ENCODE measurements around the gene DCBLD2. TPM values are rescaled to one million over a fixed set of nuclear protein-coding genes. Genes with fewer than 3 reads are reported as not detected.

Gene DCBLD2
- total RNA-seq, 2 donors from 2014 or later, result 33.8 to 37.4 TPM

DNA sequence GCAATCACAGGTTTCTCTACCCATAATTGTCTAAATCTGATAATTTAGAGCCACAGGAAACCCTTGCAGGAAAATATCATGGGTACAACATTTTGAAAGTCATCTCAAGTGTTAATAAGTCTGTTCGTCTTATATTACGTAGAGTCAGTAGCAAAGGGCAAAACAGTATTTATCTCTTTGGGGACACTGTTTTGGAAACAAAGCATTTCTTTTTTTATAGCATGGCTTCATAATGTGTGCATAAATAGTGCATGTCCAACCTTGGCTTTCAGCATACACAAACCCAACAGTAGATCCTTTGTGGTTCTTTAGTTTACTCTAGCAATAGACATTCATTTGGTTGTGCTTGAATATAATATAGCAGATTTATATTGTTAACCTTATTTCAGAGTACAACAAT, 114.3 kb downstream of the DCBLD2 start:
- no peaks in the 10 kb centered on the region for H3K27me3 ChIP-seq (replicated peaks; ENCODE audit: insufficient read depth)
- H3K9me3 ChIP-seq, result no peaks in the 10 kb centered on the region
- DNase-seq (ENCODE audit: low spot score), result no peak
- TF ChIP-seq, protein P1, sequence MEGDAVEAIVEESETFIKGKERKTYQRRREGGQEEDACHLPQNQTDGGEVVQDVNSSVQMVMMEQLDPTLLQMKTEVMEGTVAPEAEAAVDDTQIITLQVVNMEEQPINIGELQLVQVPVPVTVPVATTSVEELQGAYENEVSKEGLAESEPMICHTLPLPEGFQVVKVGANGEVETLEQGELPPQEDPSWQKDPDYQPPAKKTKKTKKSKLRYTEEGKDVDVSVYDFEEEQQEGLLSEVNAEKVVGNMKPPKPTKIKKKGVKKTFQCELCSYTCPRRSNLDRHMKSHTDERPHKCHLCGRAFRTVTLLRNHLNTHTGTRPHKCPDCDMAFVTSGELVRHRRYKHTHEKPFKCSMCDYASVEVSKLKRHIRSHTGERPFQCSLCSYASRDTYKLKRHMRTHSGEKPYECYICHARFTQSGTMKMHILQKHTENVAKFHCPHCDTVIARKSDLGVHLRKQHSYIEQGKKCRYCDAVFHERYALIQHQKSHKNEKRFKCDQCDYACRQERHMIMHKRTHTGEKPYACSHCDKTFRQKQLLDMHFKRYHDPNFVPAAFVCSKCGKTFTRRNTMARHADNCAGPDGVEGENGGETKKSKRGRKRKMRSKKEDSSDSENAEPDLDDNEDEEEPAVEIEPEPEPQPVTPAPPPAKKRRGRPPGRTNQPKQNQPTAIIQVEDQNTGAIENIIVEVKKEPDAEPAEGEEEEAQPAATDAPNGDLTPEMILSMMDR (IDR thresholded peaks at IDR 0.05), result no peak
- ATAC-seq (ENCODE audit: insufficient number of reproducible peaks, low FRiP score, low read depth), result no peak
- H3K4me3 ChIP-seq, result no peak overlapping the region
- H3K36me3 ChIP-seq, result no peaks in the 10 kb centered on the region
- peaks cover 31 to 50% of the 10 kb centered on the region in 2 donors for H3K4me1 ChIP-seq (ENCODE audit: control insufficient read depth in 1 of 2, low read depth in 2 of 2)
- H3K27ac ChIP-seq, result no peak overlapping the region

DNA sequence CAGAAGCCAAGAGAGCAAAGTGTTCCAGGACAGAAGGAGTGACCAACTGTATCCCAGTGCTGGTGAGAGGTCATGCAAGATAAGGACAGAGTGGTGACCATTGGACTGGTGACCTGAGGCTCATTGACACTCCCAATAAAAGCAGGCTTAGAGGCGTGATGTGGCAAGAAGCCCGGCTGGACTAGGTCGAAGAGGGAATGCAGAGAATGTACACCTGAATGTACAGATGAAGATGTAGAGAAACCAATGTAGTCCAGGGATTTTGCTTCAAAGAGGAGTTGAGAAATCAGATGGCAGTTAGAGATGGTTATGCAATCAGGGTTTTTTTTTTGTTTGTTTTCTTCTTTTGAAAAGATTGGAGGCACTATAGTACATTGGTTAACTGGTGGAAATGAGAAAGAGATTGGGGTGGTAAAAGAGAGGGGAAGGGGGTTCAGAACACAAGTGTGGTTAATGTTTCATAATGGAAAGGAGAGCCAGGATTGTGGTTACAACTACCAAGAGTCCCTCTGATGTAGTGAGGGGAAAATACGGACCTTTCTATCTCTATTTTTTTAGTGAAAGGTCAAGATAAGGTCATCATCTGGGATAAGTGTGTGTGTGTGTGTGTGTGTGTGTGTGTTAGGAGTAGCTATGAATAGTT, 115.0 kb downstream of the DCBLD2 start:
- ATAC-seq (ENCODE audit: insufficient number of reproducible peaks, low FRiP score, low read depth), result no peak
- peaks cover 31 to 57% of the 10 kb centered on the region in 2 donors for H3K4me1 ChIP-seq (ENCODE audit: control insufficient read depth in 1 of 2, low read depth in 2 of 2)

DNA sequence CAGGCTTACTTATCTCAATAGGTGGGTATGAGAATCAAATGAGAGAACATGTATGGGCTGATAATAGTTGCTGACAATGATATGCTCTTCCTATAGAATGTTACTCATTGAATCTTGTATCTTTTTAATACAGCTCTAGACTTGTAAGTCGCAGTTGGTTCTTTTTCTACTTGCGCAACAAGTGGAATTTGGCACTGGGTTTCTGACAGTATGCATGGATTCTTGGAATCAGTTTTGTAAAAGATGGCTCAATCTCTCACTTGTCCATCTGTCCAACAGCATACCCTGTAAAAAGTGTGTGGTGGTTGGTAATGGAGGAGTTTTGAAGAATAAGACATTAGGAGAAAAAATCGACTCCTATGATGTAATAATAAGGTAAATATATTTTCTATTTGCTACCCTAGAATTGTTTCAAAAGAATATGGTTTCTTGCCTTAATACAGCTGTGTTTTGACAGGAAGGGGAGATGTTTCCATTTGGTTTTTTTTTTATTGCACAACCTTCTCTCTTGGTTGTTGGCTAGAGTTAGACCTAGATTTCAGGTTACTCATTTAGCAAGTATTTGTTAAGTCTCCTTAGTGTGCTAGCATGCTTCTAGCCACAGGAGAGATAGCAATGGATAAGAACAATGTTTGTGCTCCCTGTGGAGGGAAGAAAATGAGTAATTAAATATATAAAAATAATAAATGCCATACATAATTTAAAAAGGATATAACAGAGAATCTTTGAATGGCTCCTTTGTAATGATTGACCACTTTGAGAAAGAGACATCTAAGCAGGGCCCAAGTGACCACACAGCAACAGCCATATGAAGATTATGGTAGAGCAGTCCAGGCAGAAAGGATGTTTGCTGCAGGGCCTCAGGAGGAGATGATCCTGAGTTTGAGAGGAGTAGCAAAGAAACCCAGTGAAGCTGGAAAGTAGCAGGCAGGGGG, 116.6 kb downstream of the DCBLD2 start:
- Histone ChIP-seq H3K27me3 (replicated peaks; ENCODE audit: insufficient read depth) (no peaks in the 10 kb centered on the region), H3K27ac (peak overlapping the region; percentile 76 to 86), H3K4me3 (no peak overlapping the region), H3K9me3 (no peaks in the 10 kb centered on the region), H3K36me3 (no peaks in the 10 kb centered on the region), H3K4me1 (ENCODE audit: control insufficient read depth in 1 of 2, low read depth in 2 of 2) (peaks cover 42 to 69% of the 10 kb centered on the region in 2 donors)
- peak; percentile 51 for ATAC-seq (ENCODE audit: insufficient number of reproducible peaks, low FRiP score, low read depth)
- DNase-seq (ENCODE audit: low spot score), result no peak
- TF ChIP-seq, protein P1 (IDR thresholded peaks at IDR 0.05), result no peak

More for the DNA sequence above, 115.0 kb downstream of the DCBLD2 start:
- Histone ChIP-seq H3K27ac (peak overlapping the region; percentile 76 to 86), H3K36me3 (no peaks in the 10 kb centered on the region), H3K9me3 (no peaks in the 10 kb centered on the region), H3K4me3 (no peak overlapping the region), H3K27me3 (replicated peaks; ENCODE audit: insufficient read depth) (no peaks in the 10 kb centered on the region)
- TF ChIP-seq, protein P1 (IDR thresholded peaks at IDR 0.05), result no peak
- DNase-seq (ENCODE audit: low spot score), result no peak

DNA sequence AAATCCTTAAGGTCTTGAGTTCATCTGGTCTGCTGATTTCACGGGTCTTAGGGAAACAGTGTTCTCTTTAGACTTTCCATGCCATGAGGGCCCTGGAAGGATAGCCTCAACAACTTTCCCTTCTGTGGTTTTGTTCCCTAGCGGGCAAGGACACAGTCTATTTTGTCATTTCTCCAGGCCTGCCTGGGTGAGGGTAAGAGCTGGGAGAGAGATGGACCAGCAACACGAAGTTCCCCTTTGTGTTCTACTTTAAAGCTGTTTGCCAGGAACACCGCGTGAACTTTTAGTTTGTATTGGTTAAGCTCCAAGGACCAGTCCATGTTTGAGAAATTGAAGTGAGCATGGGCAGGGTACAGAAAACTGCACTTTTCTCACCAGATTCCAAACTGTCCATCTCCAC, 117.5 kb downstream of the DCBLD2 start:
- Histone ChIP-seq H3K4me1 (ENCODE audit: control insufficient read depth in 1 of 2, low read depth in 2 of 2) (peaks cover 51 to 78% of the 10 kb centered on the region in 2 donors), H3K36me3 (no peaks in the 10 kb centered on the region), H3K9me3 (no peaks in the 10 kb centered on the region), H3K27ac (peak overlapping the region; percentile 72 to 86), H3K27me3 (replicated peaks; ENCODE audit: insufficient read depth) (no peaks in the 10 kb centered on the region), H3K4me3 (peak overlapping the region; percentile 25)
- no peak for DNase-seq (ENCODE audit: low spot score)
- ATAC-seq (ENCODE audit: insufficient number of reproducible peaks, low FRiP score, low read depth), result peak; percentile 38
- TF ChIP-seq, protein P1 (IDR thresholded peaks at IDR 0.05), result no peak

DNA sequence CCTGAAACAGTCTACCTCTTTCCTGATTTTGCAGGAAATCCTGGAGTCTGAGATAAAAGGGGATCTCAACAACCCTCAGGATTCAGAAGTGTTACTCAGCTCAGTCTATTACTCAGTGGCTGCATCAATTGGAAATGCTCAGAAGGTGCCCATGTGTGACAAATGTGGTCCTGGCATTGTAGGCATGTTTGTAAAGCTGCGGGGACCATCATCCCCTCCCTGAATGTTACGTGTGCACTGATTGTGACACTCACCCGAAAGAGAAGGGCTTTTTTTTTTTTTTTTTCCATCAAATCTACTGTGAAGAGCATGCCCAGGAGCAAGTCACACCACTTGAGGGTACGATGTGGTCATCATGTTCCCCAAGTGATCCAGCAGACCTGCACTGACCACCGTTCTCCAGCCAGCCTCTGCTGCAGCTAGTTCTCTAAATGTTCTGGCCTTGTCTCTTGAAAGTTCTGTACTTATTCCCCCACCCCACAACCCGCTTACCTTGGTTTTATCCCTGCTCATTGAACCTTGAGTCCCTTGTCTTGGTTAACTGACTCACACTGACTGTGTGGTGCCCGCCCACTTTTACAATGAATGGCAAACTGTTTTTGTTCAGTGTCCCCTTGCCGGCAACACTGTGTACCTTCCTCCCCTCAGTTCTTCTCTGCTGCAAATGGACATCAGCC, 118.5 kb downstream of the DCBLD2 start:
- TF ChIP-seq, protein P1 (IDR thresholded peaks at IDR 0.05), result no peak
- Histone ChIP-seq H3K36me3 (no peaks in the 10 kb centered on the region), H3K9me3 (no peaks in the 10 kb centered on the region), H3K4me3 (no peak overlapping the region), H3K4me1 (ENCODE audit: control insufficient read depth in 1 of 2, low read depth in 2 of 2) (peaks cover 52 to 89% of the 10 kb centered on the region in 2 donors), H3K27me3 (replicated peaks; ENCODE audit: insufficient read depth) (no peaks in the 10 kb centered on the region), H3K27ac (peak overlapping the region; percentile 72 to 86)
- ATAC-seq (ENCODE audit: insufficient number of reproducible peaks, low FRiP score, low read depth), result no peak
- no peak for DNase-seq (ENCODE audit: low spot score)
